Endothelial cell (in vitro differentiated cells): Measurements from ENCODE around the gene LCOR. TPM values are rescaled to one million over a fixed set of nuclear protein-coding genes. Genes with fewer than 3 reads are reported as not detected.

Source experiments
- DNase-seq: peaks from one replicate; pipeline ENCODE4 v3.0.0; 2021; ENCODE audit warnings: low spot score
- H3K27ac Mint-ChIP-seq: one replicate; pipeline ENCODE4 v1.8.0; 2021; ENCODE audit warnings: mixed read lengths, inconsistent platforms; ENCODE audit not compliant: unreplicated experiment
- H3K27me3 Mint-ChIP-seq: one replicate; pipeline ENCODE4 v1.8.0; 2021; ENCODE audit warnings: mild to moderate bottlenecking, moderate library complexity, mixed read lengths, inconsistent platforms; ENCODE audit not compliant: unreplicated experiment
- H3K36me3 Mint-ChIP-seq: one replicate; pipeline ENCODE4 v1.8.0; 2021; ENCODE audit warnings: mild to moderate bottlenecking, low read depth, mixed read lengths, inconsistent platforms; ENCODE audit not compliant: unreplicated experiment
- H3K4me1 Mint-ChIP-seq: one replicate; pipeline ENCODE4 v1.8.0; 2021; ENCODE audit warnings: mild to moderate bottlenecking, mixed read lengths, inconsistent platforms; ENCODE audit not compliant: unreplicated experiment
- H3K4me3 Mint-ChIP-seq: one replicate; pipeline ENCODE4 v1.8.0; 2021; ENCODE audit warnings: mild to moderate bottlenecking, mixed read lengths, inconsistent platforms; ENCODE audit not compliant: unreplicated experiment
- H3K9me3 Mint-ChIP-seq: one replicate; pipeline ENCODE4 v1.8.0; 2021; ENCODE audit warnings: mixed read lengths, inconsistent platforms; ENCODE audit not compliant: unreplicated experiment
- CTCF ChIP-seq: fragments of 200-600 bp; sonication (generic); IDR thresholded peaks from one replicate; pipeline ENCODE4 v1.5.0; 2021; ENCODE audit warnings: antibody characterized with exemption; ENCODE audit not compliant: unreplicated experiment
- total RNA-seq: library from RNA; stranded (reverse); fragmentation: NEBNext Ultra II Directional; extraction: Animal tissue kit (Norgen Biotek cat#: 25700); gene quantifications from one replicate; pipeline ENCODE4 v1.2.1, GENCODE V29; 2021; ENCODE audit not compliant: unreplicated experiment

Gene LCOR
- total RNA-seq, 1 donor from 2014 or later, result 36.6 TPM

GRCh38 chr10:96889415-96890171, 57.5 kb downstream of the LCOR start:
- H3K4me3 Mint-ChIP-seq, result no peak overlapping the region
- H3K4me1 Mint-ChIP-seq, result no peaks in the 10 kb centered on the region
- H3K27me3 Mint-ChIP-seq, result peaks cover 2% of the 10 kb centered on the region
- H3K36me3 Mint-ChIP-seq, result peaks cover 6% of the 10 kb centered on the region
- no peak overlapping the region for H3K27ac Mint-ChIP-seq
- no peak for DNase-seq
- no peaks in the 10 kb centered on the region for H3K9me3 Mint-ChIP-seq
- no peak for TF ChIP-seq CTCF

- Mint-ChIP-seq H3K9me3 (no peaks in the 10 kb centered on the region), H3K4me1 (no peaks in the 10 kb centered on the region), H3K4me3 (no peak overlapping the region), H3K36me3 (peaks cover 6% of the 10 kb centered on the region), H3K27me3 (peaks cover 2% of the 10 kb centered on the region), H3K27ac (no peak overlapping the region)
- DNase-seq, result no peak
- no peak for TF ChIP-seq CTCF
These were observed 58.0 kb downstream of the LCOR start for GRCh38 chr10:96890172-96890513.

- no peaks in the 10 kb centered on the region for H3K9me3 Mint-ChIP-seq
- no peak for DNase-seq
- H3K36me3 Mint-ChIP-seq, result peaks cover 6% of the 10 kb centered on the region
- no peak overlapping the region for H3K27ac Mint-ChIP-seq
- H3K4me3 Mint-ChIP-seq, result no peak overlapping the region
- peaks cover 2% of the 10 kb centered on the region for H3K27me3 Mint-ChIP-seq
- no peaks in the 10 kb centered on the region for H3K4me1 Mint-ChIP-seq
- TF ChIP-seq CTCF, result no peak
These were observed 58.5 kb downstream of the LCOR start for GRCh38 chr10:96890580-96890979.

GRCh38 chr10:96891840-96892239, 59.7 kb downstream of the LCOR start:
- DNase-seq, result no peak
- Mint-ChIP-seq H3K4me1 (no peaks in the 10 kb centered on the region), H3K27me3 (peaks cover 4% of the 10 kb centered on the region), H3K9me3 (no peaks in the 10 kb centered on the region), H3K4me3 (no peak overlapping the region), H3K27ac (no peak overlapping the region), H3K36me3 (peaks cover 6% of the 10 kb centered on the region)
- no peak for TF ChIP-seq CTCF

- H3K4me3 Mint-ChIP-seq, result no peak overlapping the region
- H3K9me3 Mint-ChIP-seq, result no peaks in the 10 kb centered on the region
- DNase-seq, result no peak
- no peak overlapping the region for H3K27ac Mint-ChIP-seq
- H3K4me1 Mint-ChIP-seq, result no peaks in the 10 kb centered on the region
- no peaks in the 10 kb centered on the region for H3K36me3 Mint-ChIP-seq
- H3K27me3 Mint-ChIP-seq, result peaks cover 3% of the 10 kb centered on the region
- TF ChIP-seq CTCF, result no peak
These were observed 63.7 kb downstream of the LCOR start for GRCh38 chr10:96895662-96896424.
